Measurements from ENCODE around the gene CCND1. TPM values are rescaled to one million over a fixed set of nuclear protein-coding genes. Genes with fewer than 3 reads are reported as not detected.
"Not testable (repeated sequence)": the region's sequence is repeated elsewhere in the genome, so short reads cannot be mapped to it uniquely, and the experiment has no call there.

Gene CCND1
- total and polyA plus RNA-seq, 10 of the 15 experiments (the other 5 are each of a cell fraction or from before 2014, with no cell fraction given): 0.09 to 6.6 (median 0.59) TPM; not detected in 2

- POLR2A ChIA-PET; H3K27me3 ChIP-seq (replicated peaks in 1 of 2; ENCODE audit: control insufficient read depth in 2 of 2, insufficient read depth in 2 of 2, low read length in 1 of 2); FAIRE-seq; BruUV-seq (replicated peaks); H3K79me2 ChIP-seq (ENCODE audit: control insufficient read depth, insufficient read depth, low read length); DNase-seq (ENCODE audit: low read depth, low spot score); H3K9me3 ChIP-seq (replicated peaks; ENCODE audit: control insufficient read depth, insufficient read depth, low read length); H3K9ac ChIP-seq (ENCODE audit: control insufficient read depth, insufficient read depth, low read length); SMC1A ChIA-PET (ENCODE audit: uncharacterized antibody, unreplicated experiment); H4K20me1 ChIP-seq (ENCODE audit: control insufficient read depth, insufficient read depth); H3K4me2 ChIP-seq (ENCODE audit: control insufficient read depth, insufficient read depth); H3K36me3 ChIP-seq (ENCODE audit: control insufficient read depth in 2 of 2, insufficient read depth in 2 of 2, low read length in 1 of 2); H3K27ac ChIP-seq (ENCODE audit: control insufficient read depth, insufficient read depth); CTCF ChIA-PET; H3K4me1 ChIP-seq (ENCODE audit: control insufficient read depth, insufficient read depth, low read length); H3K4me3 ChIP-seq; RAD21 ChIA-PET (ENCODE audit: unreplicated experiment); H2AFZ ChIP-seq (ENCODE audit: control insufficient read depth, low read depth, low read length): not testable (repeated sequence)
- peak; percentile 49 for ATAC-seq
- intact Hi-C loops (cut with micrococcal nuclease; ENCODE audit: unreplicated experiment) (loop anchor here (2.0 to 5.0 kb wide), 2 partner anchors 155 to 514 kb away; partner anchors contain the start of gene FADD), in situ Hi-C loops (cut with MboI) (loop anchor here (5.0 to 10.0 kb wide), 2 partner anchors 199 to 507 kb away; no protein-coding TSS in a partner anchor)
- TF ChIP-seq BACH1 (IDR thresholded peaks at IDR 0.05; ENCODE audit: borderline replicate concordance) (peak; percentile 82; the same call in 1 of the 2 replicates), ATF2 (IDR thresholded peaks at IDR 0.05; ENCODE audit: low read length) (0 out of 2 replicates have a peak, but pooled peaks have one; percentile 33), ATF7 (IDR thresholded peaks at IDR 0.05; ENCODE audit: low read depth) (peak; percentile 74), JUNB (IDR thresholded peaks at IDR 0.05) (peak; percentile 75)
- 0% methylated on average over 5 of the region's 5 CpGs for WGBS (ENCODE audit: insufficient coverage, insufficient replicate concordance, low lambda C conversion rate, missing lambda C conversion rate)
Measured at GRCh38 chr11:69687969-69688771, 47.2 kb downstream of the CCND1 start.
